SK-N-SH (cell line): ENCODE measurements around the gene MAPK14. TPM values are rescaled to one million over a fixed set of nuclear protein-coding genes. Genes with fewer than 3 reads are reported as not detected.

Experiments
- CTCF ChIA-PET: fragments of 300-600, 350-600 bp; formaldehyde crosslinking; extraction: SDS; loops from one replicate; lab custom pipeline; 2021; lab: Yijun Ruan, JAX
- POLR2A ChIA-PET: fragments of 350-600 bp; sonication (Branson Sonifier 250); formaldehyde crosslinking; extraction: SDS; loops from one replicate; lab custom pipeline; 2020; ENCODE audit warnings: antibody characterized with exemption, inconsistent platforms; lab: Yijun Ruan, JAX
- DNase-seq: peaks from one replicate; pipeline ENCODE4 v3.0.0; 2012
- H2AFZ ChIP-seq: fragments of 200-600 bp; sonication (generic); 2 replicates; pipeline ENCODE4 v1.8.1; 2016; ENCODE audit warnings: antibody characterized with exemption, mild to moderate bottlenecking, low read depth
- H3F3A ChIP-seq: fragments of 200-600 bp; sonication (generic); replicated peaks from 2 replicates; pipeline ENCODE3; 2016; ENCODE audit warnings: antibody characterized with exemption, mild to moderate bottlenecking; ENCODE audit not compliant: insufficient read depth
- H3K27ac ChIP-seq, 2 experiments: fragments of 200-500 bp in 1 of 2; fragments of 200-600 bp in 1 of 2; sonication (Bioruptor generic) in 1 of 2; sonication (generic), shearing (Covaris generic) in 1 of 2; 2 replicates each; pipeline versions ENCODE4 v1.5.1 to v1.6.1; 2014 to 2016; ENCODE audit warnings: low read depth in 2 of 2, inconsistent platforms in 1 of 2, low read length in 1 of 2, mild to moderate bottlenecking in 1 of 2, mixed read lengths in 1 of 2
- H3K27me3 ChIP-seq: fragments of 200-600 bp; sonication (generic), shearing (Covaris generic); 2 replicates; pipeline ENCODE4 v1.6.1; 2016; ENCODE audit warnings: mixed run types; ENCODE audit not compliant: insufficient read depth
- H3K36me3 ChIP-seq, 2 experiments: fragments of 200-500 bp in 1 of 2; fragments of 200-600 bp in 1 of 2; sonication (Bioruptor generic) in 1 of 2; sonication (generic) in 1 of 2; replicated peaks in 1 of 2; 2 replicates each; pipeline versions ENCODE3 to v1.5.1; 2014 to 2016; ENCODE audit warnings: low read length in 1 of 2, mild to moderate bottlenecking in 1 of 2; ENCODE audit not compliant: insufficient read depth in 2 of 2, control insufficient read depth in 1 of 2
- H3K4me1 ChIP-seq, 2 experiments: fragments of 200-500 bp in 1 of 2; fragments of 200-600 bp in 1 of 2; sonication (Bioruptor generic) in 1 of 2; sonication (generic), shearing (Covaris generic) in 1 of 2; 2 replicates each; pipeline versions ENCODE4 v1.5.1 to v1.6.1; 2014 to 2016; ENCODE audit warnings: low read depth in 1 of 2, low read length in 1 of 2, mixed run types in 1 of 2; ENCODE audit not compliant: insufficient read depth in 2 of 2, control insufficient read depth in 1 of 2
- H3K4me2 ChIP-seq: fragments of 200-600 bp; sonication (generic), shearing (Covaris generic); 2 replicates; pipeline ENCODE4 v1.6.1; 2017; ENCODE audit warnings: mixed run types
- H3K4me3 ChIP-seq, 2 experiments: fragments of 200-500 bp in 1 of 2; fragments of 200-600 bp in 1 of 2; sonication (Bioruptor generic) in 1 of 2; sonication (generic), shearing (Covaris generic) in 1 of 2; 2 replicates each; pipeline versions ENCODE4 v1.5.1 to v1.8.1; 2014 to 2016; ENCODE audit warnings: low read depth in 2 of 2, inconsistent platforms in 1 of 2, low read length in 1 of 2, mild to moderate bottlenecking in 1 of 2, mixed read lengths in 1 of 2, moderate library complexity in 1 of 2
- H3K79me2 ChIP-seq: fragments of 200-600 bp; sonication (generic); 2 replicates; pipeline ENCODE4 v1.8.1; 2017; ENCODE audit warnings: mild to moderate bottlenecking; ENCODE audit not compliant: insufficient read depth
- H3K9ac ChIP-seq: fragments of 200-600 bp; sonication (generic); 2 replicates; pipeline ENCODE4 v1.6.1; 2017; ENCODE audit warnings: mixed run types
- H3K9me2 ChIP-seq: fragments of 200-600 bp; sonication (generic); 2 replicates; pipeline ENCODE4 v1.6.1; 2017; ENCODE audit warnings: mixed run types
- H3K9me3 ChIP-seq: fragments of 200-600 bp; sonication (generic); 2 replicates; pipeline ENCODE4 v1.6.1; 2017; ENCODE audit warnings: mixed run types, mild to moderate bottlenecking, moderate library complexity
- H4K20me1 ChIP-seq: fragments of 200-600 bp; sonication (generic); 2 replicates; pipeline ENCODE4 v1.6.1; 2017; ENCODE audit warnings: mild to moderate bottlenecking, mixed run types; ENCODE audit not compliant: insufficient read depth
- GATA2 ChIP-seq: sonication (generic); formaldehyde crosslinking; IDR thresholded peaks from 2 replicates; pipeline ENCODE4 v1.5.0; 2020; ENCODE audit warnings: mild to moderate bottlenecking, missing genetic modification reagents
- MXI1 ChIP-seq: IDR thresholded peaks from 2 replicates; pipeline ENCODE4 v1.6.1; 2012; ENCODE audit warnings: mild to moderate bottlenecking, low read depth, low read length, improper control_type of control experiment
- RFX5 ChIP-seq: IDR thresholded peaks from 2 replicates; pipeline ENCODE4 v1.6.1; 2012; ENCODE audit warnings: mild to moderate bottlenecking, improper control_type of control experiment, low read length
- TAF1 ChIP-seq: IDR thresholded peaks from 2 replicates; pipeline ENCODE4 v1.6.1; 2012; ENCODE audit warnings: low read depth, mild to moderate bottlenecking, low read length, moderate library complexity, borderline replicate concordance
- WGBS: methylation state at CpG from one replicate; pipeline ENCODE4 v1.1.6; 2017; ENCODE audit warnings: low lambda C conversion rate; 5-methylcytosine and 5-hydroxymethylcytosine counted together
- polyA plus RNA-seq, 3 experiments: library from polyadenylated mRNA; depleted of rRNA; stranded (reverse); fragments of >200 nt; gene quantifications; 2 replicates each; pipeline ENCODE4 v1.2.3, GENCODE V29; 2012
- TF ChIP-seq, protein P1 (sequence below): IDR thresholded peaks from 2 replicates; pipeline ENCODE4 v1.4.0; 2012; ENCODE audit warnings: low read depth, borderline replicate concordance
- TF ChIP-seq, protein P2 (sequence below): IDR thresholded peaks from 2 replicates; pipeline ENCODE4; 2012
- TF ChIP-seq, protein P3 (sequence below): fragments of 200-600 bp; sonication (generic); IDR thresholded peaks from 2 replicates; pipeline ENCODE4 v1.6.1; 2017; ENCODE audit warnings: antibody characterized with exemption, mild to moderate bottlenecking, moderate library complexity

Gene MAPK14
- polyA plus RNA-seq, 1 of the 3 experiments (the other 2 are of a cell fraction): 19.8 TPM

DNA sequence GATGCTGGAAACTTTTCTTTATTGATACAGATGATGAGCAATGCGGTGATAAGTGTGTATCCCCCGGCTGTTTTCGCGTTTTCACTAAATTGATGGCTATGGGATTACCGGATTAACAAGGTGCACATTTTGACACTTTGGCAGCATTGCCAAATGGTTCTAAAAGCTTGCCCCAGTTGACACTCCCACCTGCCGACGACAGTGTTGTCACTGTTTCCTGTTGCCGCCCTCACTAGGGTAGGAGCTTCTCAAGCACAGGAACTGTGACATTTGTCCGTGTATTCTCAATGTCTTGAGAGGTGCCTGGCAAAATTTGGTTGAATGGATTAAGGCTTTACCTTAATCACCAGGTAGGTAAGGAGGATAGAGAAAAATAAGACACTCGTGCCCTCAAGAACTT is 92.9 kb downstream of the MAPK14 start (continued):
- TF ChIP-seq TAF1: no peak

DNA sequence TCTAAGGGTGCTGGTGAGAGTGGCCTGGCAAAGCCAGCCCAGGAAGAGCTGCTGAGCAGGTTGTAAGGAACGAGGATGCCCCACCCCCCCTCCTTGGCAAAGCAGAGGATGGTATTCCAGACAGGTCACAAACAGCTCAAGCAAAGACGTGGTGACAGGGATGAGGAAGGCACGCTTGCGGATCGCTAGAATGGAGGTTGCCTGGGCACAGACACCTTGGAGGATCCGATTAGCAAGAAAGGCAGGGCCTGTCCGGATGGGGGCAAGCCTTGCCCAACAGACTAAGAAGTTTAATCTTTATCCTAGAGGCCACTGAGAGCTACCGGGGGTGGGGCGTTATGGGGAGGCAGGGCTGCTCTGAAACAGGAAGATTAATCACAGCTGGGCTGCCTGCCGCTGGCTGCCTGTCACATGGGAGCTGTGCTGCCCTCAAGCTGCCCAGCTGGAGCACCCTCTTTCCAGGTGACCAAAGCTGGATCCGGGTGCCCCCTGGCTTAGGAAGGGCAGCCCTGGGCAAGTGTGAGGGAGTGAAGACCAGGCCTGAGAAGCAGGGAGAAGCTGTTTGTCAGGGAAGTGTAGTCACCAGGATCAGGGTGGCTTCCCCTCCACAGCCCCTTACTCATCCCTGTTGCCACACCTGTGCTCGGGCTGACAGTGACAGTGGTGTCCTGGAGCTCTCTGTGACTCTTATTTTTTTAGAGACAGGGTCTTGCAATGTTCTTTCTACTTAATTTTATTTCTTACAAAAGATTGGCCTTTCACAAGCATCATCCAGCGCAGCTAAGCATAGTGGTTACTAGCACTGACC is 93.6 kb downstream of the MAPK14 start:
- CTCF ChIA-PET: interaction anchor here (0.9 to 2.6 kb wide), 9 partner anchors 11 to 220 kb away, joined by 3 to 12 read pairs (median 7); partner anchors contain the start of gene MAPK14
- peaks cover 0 to 21% of the 10 kb centered on the region in 2 experiments; a peak in 1 of 4 replicates for H3K4me1 ChIP-seq
- POLR2A ChIA-PET: interaction anchor here (0.6 to 1.2 kb wide), 2 partner anchors 10 to 14 kb away, joined by 3 to 4 read pairs; no protein-coding TSS in a partner anchor
- H3K27ac ChIP-seq: no peak overlapping the region
- H3K79me2 ChIP-seq: no peaks in the 10 kb centered on the region
- no peaks in the 10 kb centered on the region for H3K9me3 ChIP-seq
- H3K36me3 ChIP-seq: peaks cover 0 to 4% of the 10 kb centered on the region in 2 experiments
- no peaks in the 10 kb centered on the region for H3K27me3 ChIP-seq
- H3K9me2 ChIP-seq: no peaks in the 10 kb centered on the region
- no peak overlapping the region for H3K4me2 ChIP-seq
- 82% methylated on average over 8 of the region's 13 CpGs for WGBS
- peaks cover 8% of the 10 kb centered on the region for H3F3A ChIP-seq
- H4K20me1 ChIP-seq: no peaks in the 10 kb centered on the region
- no peak overlapping the region for H3K9ac ChIP-seq
- no peak for DNase-seq
- H2AFZ ChIP-seq: no peak overlapping the region
- TF ChIP-seq, protein P1, sequence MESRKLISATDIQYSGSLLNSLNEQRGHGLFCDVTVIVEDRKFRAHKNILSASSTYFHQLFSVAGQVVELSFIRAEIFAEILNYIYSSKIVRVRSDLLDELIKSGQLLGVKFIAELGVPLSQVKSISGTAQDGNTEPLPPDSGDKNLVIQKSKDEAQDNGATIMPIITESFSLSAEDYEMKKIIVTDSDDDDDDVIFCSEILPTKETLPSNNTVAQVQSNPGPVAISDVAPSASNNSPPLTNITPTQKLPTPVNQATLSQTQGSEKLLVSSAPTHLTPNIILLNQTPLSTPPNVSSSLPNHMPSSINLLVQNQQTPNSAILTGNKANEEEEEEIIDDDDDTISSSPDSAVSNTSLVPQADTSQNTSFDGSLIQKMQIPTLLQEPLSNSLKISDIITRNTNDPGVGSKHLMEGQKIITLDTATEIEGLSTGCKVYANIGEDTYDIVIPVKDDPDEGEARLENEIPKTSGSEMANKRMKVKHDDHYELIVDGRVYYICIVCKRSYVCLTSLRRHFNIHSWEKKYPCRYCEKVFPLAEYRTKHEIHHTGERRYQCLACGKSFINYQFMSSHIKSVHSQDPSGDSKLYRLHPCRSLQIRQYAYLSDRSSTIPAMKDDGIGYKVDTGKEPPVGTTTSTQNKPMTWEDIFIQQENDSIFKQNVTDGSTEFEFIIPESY: no peak
- TF ChIP-seq RFX5 (no peak), MXI1 (no peak)
- TF ChIP-seq, protein P2, sequence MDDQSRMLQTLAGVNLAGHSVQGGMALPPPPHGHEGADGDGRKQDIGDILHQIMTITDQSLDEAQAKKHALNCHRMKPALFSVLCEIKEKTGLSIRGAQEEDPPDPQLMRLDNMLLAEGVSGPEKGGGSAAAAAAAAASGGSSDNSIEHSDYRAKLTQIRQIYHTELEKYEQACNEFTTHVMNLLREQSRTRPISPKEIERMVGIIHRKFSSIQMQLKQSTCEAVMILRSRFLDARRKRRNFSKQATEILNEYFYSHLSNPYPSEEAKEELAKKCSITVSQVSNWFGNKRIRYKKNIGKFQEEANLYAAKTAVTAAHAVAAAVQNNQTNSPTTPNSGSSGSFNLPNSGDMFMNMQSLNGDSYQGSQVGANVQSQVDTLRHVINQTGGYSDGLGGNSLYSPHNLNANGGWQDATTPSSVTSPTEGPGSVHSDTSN: peak; percentile 38; the same call in 1 of the 2 replicates
- no peak overlapping the region for H3K4me3 ChIP-seq

DNA sequence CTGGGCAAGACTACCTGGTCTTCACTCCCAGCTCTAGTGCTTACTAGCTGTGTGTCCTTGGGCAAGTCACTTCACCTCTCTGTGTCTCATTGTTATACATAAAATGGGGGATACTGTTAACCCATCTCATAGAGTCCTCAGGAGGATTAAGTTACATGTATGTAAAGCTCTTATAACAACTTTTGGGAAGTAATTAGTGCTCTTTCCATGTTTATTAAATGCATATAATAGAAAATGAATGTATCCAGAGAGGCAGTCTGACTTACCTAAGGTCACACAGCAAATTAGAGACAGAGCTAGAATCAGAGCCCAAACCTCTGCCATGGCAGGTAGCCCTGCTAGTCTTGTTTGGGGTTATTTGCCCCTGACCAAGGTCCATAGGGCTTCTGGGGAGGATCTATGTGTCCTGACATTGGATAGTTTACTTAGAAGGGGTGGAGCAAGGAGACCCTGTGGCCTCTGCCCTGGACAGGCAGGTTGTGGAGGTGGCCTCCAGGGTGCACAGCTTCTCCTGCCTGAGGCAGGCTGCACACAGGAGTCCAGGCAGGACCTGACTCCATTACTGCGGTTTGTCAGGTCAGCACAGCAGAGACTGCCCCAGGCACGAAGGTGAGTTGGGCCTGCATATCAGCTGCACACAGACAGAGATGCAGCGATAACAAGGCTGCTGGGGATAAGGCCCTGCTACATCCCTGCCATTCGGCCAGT is 94.3 kb downstream of the MAPK14 start:
- H3K9ac ChIP-seq: no peak overlapping the region
- no peaks in the 10 kb centered on the region for H3K27me3 ChIP-seq
- peak; percentile 66 for TF ChIP-seq GATA2 (CRISPR knock-in tag)
- TF ChIP-seq, protein P3, sequence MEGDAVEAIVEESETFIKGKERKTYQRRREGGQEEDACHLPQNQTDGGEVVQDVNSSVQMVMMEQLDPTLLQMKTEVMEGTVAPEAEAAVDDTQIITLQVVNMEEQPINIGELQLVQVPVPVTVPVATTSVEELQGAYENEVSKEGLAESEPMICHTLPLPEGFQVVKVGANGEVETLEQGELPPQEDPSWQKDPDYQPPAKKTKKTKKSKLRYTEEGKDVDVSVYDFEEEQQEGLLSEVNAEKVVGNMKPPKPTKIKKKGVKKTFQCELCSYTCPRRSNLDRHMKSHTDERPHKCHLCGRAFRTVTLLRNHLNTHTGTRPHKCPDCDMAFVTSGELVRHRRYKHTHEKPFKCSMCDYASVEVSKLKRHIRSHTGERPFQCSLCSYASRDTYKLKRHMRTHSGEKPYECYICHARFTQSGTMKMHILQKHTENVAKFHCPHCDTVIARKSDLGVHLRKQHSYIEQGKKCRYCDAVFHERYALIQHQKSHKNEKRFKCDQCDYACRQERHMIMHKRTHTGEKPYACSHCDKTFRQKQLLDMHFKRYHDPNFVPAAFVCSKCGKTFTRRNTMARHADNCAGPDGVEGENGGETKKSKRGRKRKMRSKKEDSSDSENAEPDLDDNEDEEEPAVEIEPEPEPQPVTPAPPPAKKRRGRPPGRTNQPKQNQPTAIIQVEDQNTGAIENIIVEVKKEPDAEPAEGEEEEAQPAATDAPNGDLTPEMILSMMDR: no peak
- H3F3A ChIP-seq: peaks cover 4% of the 10 kb centered on the region
- H3K79me2 ChIP-seq: no peaks in the 10 kb centered on the region
- peaks cover 0 to 2% of the 10 kb centered on the region in 2 experiments for H3K36me3 ChIP-seq
- no peaks in the 10 kb centered on the region for H4K20me1 ChIP-seq
- POLR2A ChIA-PET: interaction anchor here (1.2 kb wide), 1 partner anchor 9 kb away, joined by 3 read pairs; no protein-coding TSS in a partner anchor
- H3K27ac ChIP-seq: no peak overlapping the region; a peak in 1 of 4 replicates
- H3K4me1 ChIP-seq: peaks cover 0 to 21% of the 10 kb centered on the region in 2 experiments; a peak in 1 of 4 replicates
- CTCF ChIA-PET: interaction anchor here (0.9 to 3.3 kb wide), 10 partner anchors 10 to 219 kb away, joined by 3 to 17 read pairs (median 7); partner anchors contain the start of gene MAPK14
- no peak overlapping the region for H3K4me3 ChIP-seq
- no peak for DNase-seq
- no peaks in the 10 kb centered on the region for H3K9me2 ChIP-seq
- no peak overlapping the region for H3K4me2 ChIP-seq
- H3K9me3 ChIP-seq: no peaks in the 10 kb centered on the region
- H2AFZ ChIP-seq: no peak overlapping the region
- 100% methylated on average over 2 of the region's 4 CpGs for WGBS
